ENCODE data around the gene MCU. TPM values are rescaled to one million over a fixed set of nuclear protein-coding genes. Genes with fewer than 3 reads are reported as not detected.
"Not testable (repeated sequence)": the region's sequence is repeated elsewhere in the genome, so short reads cannot be mapped to it uniquely, and the experiment has no call there.

The MCU gene
- total RNA-seq, 4 donors from 2014 or later = 14.9 to 20.6 (median 19.5) TPM

- 94% methylated on average over 1 of the region's 1 CpG for WGBS
- Histone ChIP-seq H3K9me3 (no peaks in the 10 kb centered on the region), H3K27ac (replicated peaks in 1 of 4) (no peak overlapping the region), H3K36me3 (no peaks in the 10 kb centered on the region), H3K27me3 (peaks cover 0 to 6% (median 0%) of the 10 kb centered on the region in 4 donors), H3K4me1 (no peaks in the 10 kb centered on the region), H3K4me3 (no peak overlapping the region)
- no peak for TF ChIP-seq EP300 (IDR thresholded peaks at IDR 0.05)
- no peak for TF ChIP-seq POLR2AphosphoS5 (IDR thresholded peaks at IDR 0.05)
- no peak for TF ChIP-seq POLR2A (IDR thresholded peaks at IDR 0.05; ENCODE audit: low read depth)
- TF ChIP-seq CTCF (IDR thresholded peaks at IDR 0.05) = no peak
- DNase-seq (ENCODE audit: extremely low spot score) = no peak
- intact Hi-C loops (cut with DNase I) = no loop called here
These were observed 207.6 kb downstream of the MCU start for GRCh38 chr10:72899545-72899944.

GRCh38 chr10:72903941-72904446, 212.1 kb downstream of the MCU start:
- intact Hi-C loops (cut with DNase I); H3K36me3 ChIP-seq; H3K4me1 ChIP-seq; DNase-seq (ENCODE audit: extremely low spot score); H3K9me3 ChIP-seq; H3K27ac ChIP-seq (replicated peaks in 1 of 4); H3K27me3 ChIP-seq; H3K4me3 ChIP-seq: not testable (repeated sequence)
- 92% methylated on average over 15 of the region's 15 CpGs for WGBS

GRCh38 chr10:72904806-72905205, 212.9 kb downstream of the MCU start:
- H3K9me3 ChIP-seq = no peaks in the 10 kb centered on the region
- no peaks in the 10 kb centered on the region for H3K4me1 ChIP-seq
- DNase-seq (ENCODE audit: extremely low spot score) = no peak
- 80% methylated on average over 3 of the region's 3 CpGs for WGBS
- no peak overlapping the region for H3K27ac ChIP-seq (replicated peaks in 1 of 4)
- intact Hi-C loops (cut with DNase I) = no loop called here
- H3K36me3 ChIP-seq = no peaks in the 10 kb centered on the region
- TF ChIP-seq EP300 (IDR thresholded peaks at IDR 0.05) (no peak), POLR2A (IDR thresholded peaks at IDR 0.05; ENCODE audit: low read depth) (no peak), CTCF (IDR thresholded peaks at IDR 0.05) (no peak)
- H3K4me3 ChIP-seq = no peak overlapping the region
- H3K27me3 ChIP-seq = no peaks in the 10 kb centered on the region

GRCh38 chr10:72906446-72906845, 214.5 kb downstream of the MCU start:
- H3K27ac ChIP-seq (replicated peaks in 1 of 4) = no peak overlapping the region
- H3K4me3 ChIP-seq = no peak overlapping the region
- no peak for TF ChIP-seq EP300 (IDR thresholded peaks at IDR 0.05)
- TF ChIP-seq POLR2A (IDR thresholded peaks at IDR 0.05; ENCODE audit: low read depth) = no peak
- no peak for TF ChIP-seq POLR2AphosphoS5 (IDR thresholded peaks at IDR 0.05)
- TF ChIP-seq CTCF (IDR thresholded peaks at IDR 0.05) = no peak
- no peaks in the 10 kb centered on the region for H3K27me3 ChIP-seq
- DNase-seq (ENCODE audit: extremely low spot score) = no peak
- 87% methylated on average over 6 of the region's 6 CpGs for WGBS
- H3K4me1 ChIP-seq = no peaks in the 10 kb centered on the region
- H3K9me3 ChIP-seq = no peaks in the 10 kb centered on the region
- intact Hi-C loops (cut with DNase I) = no loop called here
- no peaks in the 10 kb centered on the region for H3K36me3 ChIP-seq

- DNase-seq (ENCODE audit: extremely low spot score) = no peak
- TF ChIP-seq EP300 (IDR thresholded peaks at IDR 0.05) (no peak), POLR2A (IDR thresholded peaks at IDR 0.05; ENCODE audit: low read depth) (no peak), CTCF (IDR thresholded peaks at IDR 0.05) (no peak), POLR2AphosphoS5 (IDR thresholded peaks at IDR 0.05) (no peak)
- H3K27ac ChIP-seq (replicated peaks in 1 of 4) = no peak overlapping the region
- intact Hi-C loops (cut with DNase I) = no loop called here
- H3K36me3 ChIP-seq = no peaks in the 10 kb centered on the region
- no peaks in the 10 kb centered on the region for H3K27me3 ChIP-seq
- H3K4me3 ChIP-seq = no peak overlapping the region
- H3K9me3 ChIP-seq = no peaks in the 10 kb centered on the region
- no peaks in the 10 kb centered on the region for H3K4me1 ChIP-seq
These were observed 218.8 kb downstream of the MCU start for GRCh38 chr10:72910705-72911104.
